HL-60 (cell line): ENCODE measurements around the gene MECR.

Source experiments
- DNase-seq, 2 experiments: peaks; one replicate each; pipeline ENCODE4 v3.0.0-alpha.2; 2010 to 2020; ENCODE audit warnings: low read depth in 1 of 2, low spot score in 1 of 2
- H3K27ac ChIP-seq: fragments of 250-450 bp; sonication (Bioruptor Pico); replicated peaks from 2 replicates; pipeline ENCODE4 v1.5.1; 2020; ENCODE audit warnings: mild to moderate bottlenecking, moderate library complexity
- H3K27me3 ChIP-seq: fragments of 250-450 bp; sonication (Bioruptor Pico); 2 replicates; pipeline ENCODE4 v1.5.1; 2021; ENCODE audit warnings: mild to moderate bottlenecking, moderate library complexity; ENCODE audit not compliant: insufficient read depth, poor library complexity, severe bottlenecking
- H3K4me3 ChIP-seq: replicated peaks from 2 replicates; pipeline ENCODE4 v1.5.1; 2011; ENCODE audit warnings: mild to moderate bottlenecking, control low read depth, low read length; ENCODE audit not compliant: insufficient read depth
- GABPA ChIP-seq: IDR thresholded peaks from 2 replicates; pipeline ENCODE4 v1.6.1; 2012; ENCODE audit warnings: low read depth
- POLR2AphosphoS5 ChIP-seq: IDR thresholded peaks from 2 replicates; pipeline ENCODE4 v1.6.1; 2012; ENCODE audit warnings: low read depth
- SPI1 ChIP-seq: IDR thresholded peaks from 2 replicates; pipeline ENCODE4 v1.6.1; 2012; ENCODE audit warnings: low read depth, mild to moderate bottlenecking, borderline replicate concordance
- TF ChIP-seq, protein P1 (sequence below): IDR thresholded peaks from 2 replicates; pipeline ENCODE4 v1.6.1; 2012; ENCODE audit warnings: low read depth; ENCODE audit not compliant: insufficient replicate concordance
- TF ChIP-seq, protein P2 (sequence below): IDR thresholded peaks from one replicate; pipeline ENCODE4 v1.5.1; 2011; ENCODE audit warnings: low read length, control low read depth, inconsistent platforms; ENCODE audit not compliant: insufficient read depth

MECR gene

DNA sequence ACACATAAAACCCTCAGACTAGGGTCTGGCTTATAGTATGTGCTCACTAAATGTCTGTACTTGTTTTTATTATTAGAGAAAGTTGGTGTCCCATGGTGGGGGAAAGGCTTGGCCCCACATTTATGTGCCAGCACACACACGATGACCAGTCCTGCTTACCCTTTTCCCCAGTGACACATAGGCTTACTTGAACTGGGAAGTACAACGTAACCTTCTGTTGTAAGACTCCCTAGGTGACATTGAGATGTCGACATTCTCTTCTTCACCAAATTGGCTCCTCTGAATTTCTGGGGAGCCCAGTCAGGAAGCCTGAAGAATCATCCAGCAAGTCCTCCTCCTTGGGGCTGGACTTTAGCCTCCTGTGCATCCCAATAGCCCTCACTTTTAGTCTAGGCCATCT, 1.7 kb upstream of the MECR start:
- H3K27ac ChIP-seq: 0 out of 2 replicates have a peak overlapping the region, but pooled peaks have one; percentile 23
- peaks cover 8% of the 10 kb centered on the region for H3K27me3 ChIP-seq
- peak; percentile 43 to 56 for DNase-seq
- no peak overlapping the region for H3K4me3 ChIP-seq
- TF ChIP-seq POLR2AphosphoS5 (no peak), SPI1 (no peak), GABPA (no peak)
- TF ChIP-seq, protein P1, sequence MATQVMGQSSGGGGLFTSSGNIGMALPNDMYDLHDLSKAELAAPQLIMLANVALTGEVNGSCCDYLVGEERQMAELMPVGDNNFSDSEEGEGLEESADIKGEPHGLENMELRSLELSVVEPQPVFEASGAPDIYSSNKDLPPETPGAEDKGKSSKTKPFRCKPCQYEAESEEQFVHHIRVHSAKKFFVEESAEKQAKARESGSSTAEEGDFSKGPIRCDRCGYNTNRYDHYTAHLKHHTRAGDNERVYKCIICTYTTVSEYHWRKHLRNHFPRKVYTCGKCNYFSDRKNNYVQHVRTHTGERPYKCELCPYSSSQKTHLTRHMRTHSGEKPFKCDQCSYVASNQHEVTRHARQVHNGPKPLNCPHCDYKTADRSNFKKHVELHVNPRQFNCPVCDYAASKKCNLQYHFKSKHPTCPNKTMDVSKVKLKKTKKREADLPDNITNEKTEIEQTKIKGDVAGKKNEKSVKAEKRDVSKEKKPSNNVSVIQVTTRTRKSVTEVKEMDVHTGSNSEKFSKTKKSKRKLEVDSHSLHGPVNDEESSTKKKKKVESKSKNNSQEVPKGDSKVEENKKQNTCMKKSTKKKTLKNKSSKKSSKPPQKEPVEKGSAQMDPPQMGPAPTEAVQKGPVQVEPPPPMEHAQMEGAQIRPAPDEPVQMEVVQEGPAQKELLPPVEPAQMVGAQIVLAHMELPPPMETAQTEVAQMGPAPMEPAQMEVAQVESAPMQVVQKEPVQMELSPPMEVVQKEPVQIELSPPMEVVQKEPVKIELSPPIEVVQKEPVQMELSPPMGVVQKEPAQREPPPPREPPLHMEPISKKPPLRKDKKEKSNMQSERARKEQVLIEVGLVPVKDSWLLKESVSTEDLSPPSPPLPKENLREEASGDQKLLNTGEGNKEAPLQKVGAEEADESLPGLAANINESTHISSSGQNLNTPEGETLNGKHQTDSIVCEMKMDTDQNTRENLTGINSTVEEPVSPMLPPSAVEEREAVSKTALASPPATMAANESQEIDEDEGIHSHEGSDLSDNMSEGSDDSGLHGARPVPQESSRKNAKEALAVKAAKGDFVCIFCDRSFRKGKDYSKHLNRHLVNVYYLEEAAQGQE: no peak
- TF ChIP-seq, protein P2, sequence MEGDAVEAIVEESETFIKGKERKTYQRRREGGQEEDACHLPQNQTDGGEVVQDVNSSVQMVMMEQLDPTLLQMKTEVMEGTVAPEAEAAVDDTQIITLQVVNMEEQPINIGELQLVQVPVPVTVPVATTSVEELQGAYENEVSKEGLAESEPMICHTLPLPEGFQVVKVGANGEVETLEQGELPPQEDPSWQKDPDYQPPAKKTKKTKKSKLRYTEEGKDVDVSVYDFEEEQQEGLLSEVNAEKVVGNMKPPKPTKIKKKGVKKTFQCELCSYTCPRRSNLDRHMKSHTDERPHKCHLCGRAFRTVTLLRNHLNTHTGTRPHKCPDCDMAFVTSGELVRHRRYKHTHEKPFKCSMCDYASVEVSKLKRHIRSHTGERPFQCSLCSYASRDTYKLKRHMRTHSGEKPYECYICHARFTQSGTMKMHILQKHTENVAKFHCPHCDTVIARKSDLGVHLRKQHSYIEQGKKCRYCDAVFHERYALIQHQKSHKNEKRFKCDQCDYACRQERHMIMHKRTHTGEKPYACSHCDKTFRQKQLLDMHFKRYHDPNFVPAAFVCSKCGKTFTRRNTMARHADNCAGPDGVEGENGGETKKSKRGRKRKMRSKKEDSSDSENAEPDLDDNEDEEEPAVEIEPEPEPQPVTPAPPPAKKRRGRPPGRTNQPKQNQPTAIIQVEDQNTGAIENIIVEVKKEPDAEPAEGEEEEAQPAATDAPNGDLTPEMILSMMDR: no peak

DNA sequence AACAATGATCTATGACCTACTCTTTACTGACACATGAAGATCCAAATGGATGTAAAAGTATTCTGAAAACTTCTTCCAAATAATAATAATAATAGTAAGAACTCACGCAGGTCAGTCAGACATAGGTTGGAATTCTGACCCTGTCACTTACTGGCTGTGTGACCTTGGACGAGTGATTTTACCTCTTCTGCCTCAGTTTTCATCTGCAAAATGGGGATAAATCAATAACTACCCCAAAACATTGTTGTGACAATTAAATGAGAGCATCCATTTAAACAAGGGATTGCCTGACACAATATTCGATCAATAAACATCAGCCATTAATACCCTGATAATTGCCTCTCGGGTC, 556 bp downstream of the MECR start:
- H3K4me3 ChIP-seq: peak overlapping the region; percentile 77
- TF ChIP-seq SPI1: no peak
- TF ChIP-seq, protein P1: no peak
- TF ChIP-seq GABPA: no peak
- TF ChIP-seq, protein P2: no peak
- TF ChIP-seq POLR2AphosphoS5: no peak
- H3K27me3 ChIP-seq: no peaks in the 10 kb centered on the region
- peak overlapping the region; percentile 80 for H3K27ac ChIP-seq
- no peak for DNase-seq

DNA sequence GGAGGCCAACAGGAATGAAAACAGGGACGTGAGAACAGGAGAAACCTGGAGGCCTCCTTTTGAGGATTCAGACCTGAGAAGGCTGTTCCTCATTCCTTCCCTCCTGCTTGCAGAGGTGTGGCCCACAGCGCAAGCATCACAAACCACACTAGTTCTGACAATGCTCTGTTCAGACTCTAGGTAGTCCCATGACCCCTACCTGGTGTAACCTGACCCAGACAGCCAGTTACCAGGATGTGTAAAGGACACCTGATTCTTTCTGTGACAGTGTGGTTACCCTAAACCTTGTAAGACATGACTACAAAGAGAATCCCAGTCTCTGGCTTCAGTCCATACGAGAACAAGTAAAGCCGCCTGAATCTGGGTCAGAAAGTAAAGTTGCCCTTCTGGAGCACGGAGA, 3.2 kb downstream of the MECR start:
- no peaks in the 10 kb centered on the region for H3K27me3 ChIP-seq
- TF ChIP-seq SPI1: no peak
- no peak for TF ChIP-seq GABPA
- TF ChIP-seq, protein P1: no peak
- TF ChIP-seq POLR2AphosphoS5: no peak
- TF ChIP-seq, protein P2: no peak
- DNase-seq: no peak
- H3K4me3 ChIP-seq: no peak overlapping the region
- H3K27ac ChIP-seq: no peak overlapping the region
